Measurements from ENCODE around the gene SND1.

Gene SND1

GRCh38 chr7:127741764-127742375, 89.9 kb downstream of the SND1 start:
- Histone ChIP-seq H3K9ac (ENCODE audit: low read length in 5 of 5) (no peak overlapping the region), H3K4me1 (ENCODE audit: control insufficient read depth in 5 of 5, insufficient read depth in 5 of 5, low read length in 5 of 5) (no peaks in the 10 kb centered on the region)

GRCh38 chr7:127745445-127745844, 93.5 kb downstream of the SND1 start:
- Histone ChIP-seq H3K4me1 (ENCODE audit: control insufficient read depth in 5 of 5, insufficient read depth in 5 of 5, low read length in 5 of 5) (no peaks in the 10 kb centered on the region), H3K4me3 (ENCODE audit: low read depth in 1 of 5, low read length in 5 of 5) (no peak overlapping the region), H3K27ac (ENCODE audit: low read depth, low read length) (no peak overlapping the region), H3K27me3 (ENCODE audit: control insufficient read depth in 5 of 5, insufficient read depth in 4 of 5, low read length in 5 of 5) (no peaks in the 10 kb centered on the region), H3K9ac (ENCODE audit: low read length in 5 of 5) (no peak overlapping the region), H3K9me3 (ENCODE audit: control insufficient read depth in 5 of 5, low read length in 5 of 5) (no peaks in the 10 kb centered on the region), H3K36me3 (ENCODE audit: control insufficient read depth in 5 of 5, insufficient read depth in 5 of 5, low read length in 5 of 5) (peaks cover 0 to 9% (median 0%) of the 10 kb centered on the region in 5 donors)

More at GRCh38 chr7:127741764-127742375, 89.9 kb downstream of the SND1 start:
- no peak overlapping the region for H3K4me3 ChIP-seq (ENCODE audit: low read depth in 1 of 5, low read length in 5 of 5)
- no peaks in the 10 kb centered on the region for H3K9me3 ChIP-seq (ENCODE audit: control insufficient read depth in 5 of 5, low read length in 5 of 5)
- H3K36me3 ChIP-seq (ENCODE audit: control insufficient read depth in 5 of 5, insufficient read depth in 5 of 5, low read length in 5 of 5), result peaks cover 0 to 12% (median 2%) of the 10 kb centered on the region in 5 donors
- H3K27ac ChIP-seq (ENCODE audit: low read depth, low read length), result no peak overlapping the region
- no peaks in the 10 kb centered on the region for H3K27me3 ChIP-seq (ENCODE audit: control insufficient read depth in 5 of 5, insufficient read depth in 4 of 5, low read length in 5 of 5)

GRCh38 chr7:127751062-127751461, 99.1 kb downstream of the SND1 start:
- H3K4me3 ChIP-seq (ENCODE audit: low read depth in 1 of 5, low read length in 5 of 5), result no peak overlapping the region
- H3K27me3 ChIP-seq (ENCODE audit: control insufficient read depth in 5 of 5, insufficient read depth in 4 of 5, low read length in 5 of 5), result no peaks in the 10 kb centered on the region
- no peaks in the 10 kb centered on the region for H3K9me3 ChIP-seq (ENCODE audit: control insufficient read depth in 5 of 5, low read length in 5 of 5)
- peaks cover 0 to 3% (median 0%) of the 10 kb centered on the region in 5 donors for H3K36me3 ChIP-seq (ENCODE audit: control insufficient read depth in 5 of 5, insufficient read depth in 5 of 5, low read length in 5 of 5)
- H3K9ac ChIP-seq (ENCODE audit: low read length in 5 of 5), result no peak overlapping the region
- peaks cover 0 to 23% (median 13%) of the 10 kb centered on the region in 5 donors for H3K4me1 ChIP-seq (ENCODE audit: control insufficient read depth in 5 of 5, insufficient read depth in 5 of 5, low read length in 5 of 5)
- H3K27ac ChIP-seq (ENCODE audit: low read depth, low read length), result no peak overlapping the region

GRCh38 chr7:127751490-127752448, 99.8 kb downstream of the SND1 start:
- H3K9ac ChIP-seq (ENCODE audit: low read length in 5 of 5), result no peak overlapping the region
- peaks cover 0 to 23% (median 13%) of the 10 kb centered on the region in 5 donors for H3K4me1 ChIP-seq (ENCODE audit: control insufficient read depth in 5 of 5, insufficient read depth in 5 of 5, low read length in 5 of 5)
- no peaks in the 10 kb centered on the region for H3K27me3 ChIP-seq (ENCODE audit: control insufficient read depth in 5 of 5, insufficient read depth in 4 of 5, low read length in 5 of 5)
- no peaks in the 10 kb centered on the region for H3K9me3 ChIP-seq (ENCODE audit: control insufficient read depth in 5 of 5, low read length in 5 of 5)
- no peak overlapping the region for H3K27ac ChIP-seq (ENCODE audit: low read depth, low read length)
- H3K36me3 ChIP-seq (ENCODE audit: control insufficient read depth in 5 of 5, insufficient read depth in 5 of 5, low read length in 5 of 5), result peaks cover 0 to 3% (median 0%) of the 10 kb centered on the region in 5 donors
- H3K4me3 ChIP-seq (ENCODE audit: low read depth in 1 of 5, low read length in 5 of 5), result peak overlapping the region in 1 of 5 donors; percentile 8

- H3K4me1 ChIP-seq (ENCODE audit: control insufficient read depth in 5 of 5, insufficient read depth in 5 of 5, low read length in 5 of 5), result peaks cover 0 to 27% (median 13%) of the 10 kb centered on the region in 5 donors
- no peak overlapping the region for H3K4me3 ChIP-seq (ENCODE audit: low read depth in 1 of 5, low read length in 5 of 5)
- no peak overlapping the region for H3K27ac ChIP-seq (ENCODE audit: low read depth, low read length)
- H3K9me3 ChIP-seq (ENCODE audit: control insufficient read depth in 5 of 5, low read length in 5 of 5), result no peaks in the 10 kb centered on the region
- H3K9ac ChIP-seq (ENCODE audit: low read length in 5 of 5), result no peak overlapping the region
- H3K27me3 ChIP-seq (ENCODE audit: control insufficient read depth in 5 of 5, insufficient read depth in 4 of 5, low read length in 5 of 5), result no peaks in the 10 kb centered on the region
- H3K36me3 ChIP-seq (ENCODE audit: control insufficient read depth in 5 of 5, insufficient read depth in 5 of 5, low read length in 5 of 5), result peaks cover 0 to 3% (median 0%) of the 10 kb centered on the region in 5 donors
Observed at GRCh38 chr7:127752829-127753228, 100.8 kb downstream of the SND1 start.

- no peak overlapping the region for H3K4me3 ChIP-seq (ENCODE audit: low read depth in 1 of 5, low read length in 5 of 5)
- H3K36me3 ChIP-seq (ENCODE audit: control insufficient read depth in 5 of 5, insufficient read depth in 5 of 5, low read length in 5 of 5), result no peaks in the 10 kb centered on the region
- H3K9me3 ChIP-seq (ENCODE audit: control insufficient read depth in 5 of 5, low read length in 5 of 5), result no peaks in the 10 kb centered on the region
- H3K9ac ChIP-seq (ENCODE audit: low read length in 5 of 5), result no peak overlapping the region
- no peak overlapping the region for H3K27ac ChIP-seq (ENCODE audit: low read depth, low read length)
- peaks cover 0 to 32% (median 13%) of the 10 kb centered on the region in 5 donors for H3K4me1 ChIP-seq (ENCODE audit: control insufficient read depth in 5 of 5, insufficient read depth in 5 of 5, low read length in 5 of 5)
- H3K27me3 ChIP-seq (ENCODE audit: control insufficient read depth in 5 of 5, insufficient read depth in 4 of 5, low read length in 5 of 5), result no peaks in the 10 kb centered on the region
Observed at GRCh38 chr7:127754457-127754856, 102.5 kb downstream of the SND1 start.

- Histone ChIP-seq H3K9me3 (ENCODE audit: control insufficient read depth in 5 of 5, low read length in 5 of 5) (no peaks in the 10 kb centered on the region), H3K36me3 (ENCODE audit: control insufficient read depth in 5 of 5, insufficient read depth in 5 of 5, low read length in 5 of 5) (no peaks in the 10 kb centered on the region), H3K4me3 (ENCODE audit: low read depth in 1 of 5, low read length in 5 of 5) (no peak overlapping the region), H3K4me1 (ENCODE audit: control insufficient read depth in 5 of 5, insufficient read depth in 5 of 5, low read length in 5 of 5) (peaks cover 0 to 32% (median 13%) of the 10 kb centered on the region in 5 donors), H3K27ac (ENCODE audit: low read depth, low read length) (no peak overlapping the region), H3K27me3 (ENCODE audit: control insufficient read depth in 5 of 5, insufficient read depth in 4 of 5, low read length in 5 of 5) (no peaks in the 10 kb centered on the region), H3K9ac (ENCODE audit: low read length in 5 of 5) (no peak overlapping the region)
Observed at GRCh38 chr7:127755521-127755920, 103.5 kb downstream of the SND1 start.

GRCh38 chr7:127755965-127756364, 104.0 kb downstream of the SND1 start:
- H3K27ac ChIP-seq (ENCODE audit: low read depth, low read length), result no peak overlapping the region
- no peaks in the 10 kb centered on the region for H3K27me3 ChIP-seq (ENCODE audit: control insufficient read depth in 5 of 5, insufficient read depth in 4 of 5, low read length in 5 of 5)
- H3K4me3 ChIP-seq (ENCODE audit: low read depth in 1 of 5, low read length in 5 of 5), result no peak overlapping the region
- no peak overlapping the region for H3K9ac ChIP-seq (ENCODE audit: low read length in 5 of 5)
- no peaks in the 10 kb centered on the region for H3K36me3 ChIP-seq (ENCODE audit: control insufficient read depth in 5 of 5, insufficient read depth in 5 of 5, low read length in 5 of 5)
- H3K9me3 ChIP-seq (ENCODE audit: control insufficient read depth in 5 of 5, low read length in 5 of 5), result no peaks in the 10 kb centered on the region
- peaks cover 0 to 30% (median 13%) of the 10 kb centered on the region in 5 donors for H3K4me1 ChIP-seq (ENCODE audit: control insufficient read depth in 5 of 5, insufficient read depth in 5 of 5, low read length in 5 of 5)

- Histone ChIP-seq H3K4me3 (ENCODE audit: low read depth in 1 of 5, low read length in 5 of 5) (no peak overlapping the region), H3K9me3 (ENCODE audit: control insufficient read depth in 5 of 5, low read length in 5 of 5) (no peaks in the 10 kb centered on the region), H3K36me3 (ENCODE audit: control insufficient read depth in 5 of 5, insufficient read depth in 5 of 5, low read length in 5 of 5) (no peaks in the 10 kb centered on the region), H3K4me1 (ENCODE audit: control insufficient read depth in 5 of 5, insufficient read depth in 5 of 5, low read length in 5 of 5) (peaks cover 0 to 20% (median 6%) of the 10 kb centered on the region in 5 donors), H3K27ac (ENCODE audit: low read depth, low read length) (no peak overlapping the region), H3K9ac (ENCODE audit: low read length in 5 of 5) (no peak overlapping the region), H3K27me3 (ENCODE audit: control insufficient read depth in 5 of 5, insufficient read depth in 4 of 5, low read length in 5 of 5) (no peaks in the 10 kb centered on the region)
Observed at GRCh38 chr7:127758105-127758504, 106.1 kb downstream of the SND1 start.

- H3K27me3 ChIP-seq (ENCODE audit: control insufficient read depth in 5 of 5, insufficient read depth in 4 of 5, low read length in 5 of 5), result no peaks in the 10 kb centered on the region
- H3K4me3 ChIP-seq (ENCODE audit: low read depth in 1 of 5, low read length in 5 of 5), result no peak overlapping the region
Observed at GRCh38 chr7:127758845-127759244, 106.9 kb downstream of the SND1 start.

More at GRCh38 chr7:127758845-127759244, 106.9 kb downstream of the SND1 start:
- H3K9ac ChIP-seq (ENCODE audit: low read length in 5 of 5), result no peak overlapping the region
- no peak overlapping the region for H3K27ac ChIP-seq (ENCODE audit: low read depth, low read length)
- no peaks in the 10 kb centered on the region for H3K36me3 ChIP-seq (ENCODE audit: control insufficient read depth in 5 of 5, insufficient read depth in 5 of 5, low read length in 5 of 5)
- peaks cover 0 to 20% (median 6%) of the 10 kb centered on the region in 5 donors for H3K4me1 ChIP-seq (ENCODE audit: control insufficient read depth in 5 of 5, insufficient read depth in 5 of 5, low read length in 5 of 5)
- no peaks in the 10 kb centered on the region for H3K9me3 ChIP-seq (ENCODE audit: control insufficient read depth in 5 of 5, low read length in 5 of 5)
